Activated naive CD4-positive, alpha-beta T cell treated with anti-CD3 and anti-CD28 coated beads for 36 hours (primary cell): ENCODE measurements around the gene DMRT3. TPM values are rescaled to one million over a fixed set of nuclear protein-coding genes. Genes with fewer than 3 reads are reported as not detected.
A peak's percentile ranks its signal among the peaks of the same experiment; 100 is the strongest.

Source experiments
- CTCF ChIA-PET: fragments of 350-600 bp; sonication (Branson Sonifier 250); formaldehyde crosslinking; loops from one replicate; lab custom pipeline; 2021; ENCODE audit warnings: antibody characterized with exemption; lab: Charles Lee
- DNase-seq: peaks from one replicate; pipeline ENCODE4 v3.0.0-alpha.2; 2020
- H3K27ac Mint-ChIP-seq: one replicate; pipeline ENCODE4 v1.8.0; 2021; ENCODE audit warnings: mild to moderate bottlenecking, mixed read lengths
- H3K27me3 Mint-ChIP-seq: one replicate; pipeline ENCODE4 v1.8.0; 2021; ENCODE audit warnings: low read depth, mixed read lengths
- H3K36me3 Mint-ChIP-seq: one replicate; pipeline ENCODE4 v1.8.0; 2021; ENCODE audit warnings: low read depth, mixed read lengths
- H3K4me1 Mint-ChIP-seq: one replicate; pipeline ENCODE4 v1.8.0; 2021; ENCODE audit warnings: low read depth, mixed read lengths
- H3K4me3 Mint-ChIP-seq: one replicate; pipeline ENCODE4 v1.8.0; 2021; ENCODE audit warnings: mild to moderate bottlenecking, moderate library complexity, mixed read lengths
- H3K9me3 Mint-ChIP-seq: one replicate; pipeline ENCODE4 v1.8.0; 2021; ENCODE audit warnings: mixed read lengths
- intact Hi-C: fragments of 100-400 bp; cut with micrococcal nuclease; formaldehyde crosslinking; loops from one replicate; pipeline ENCODE4 v1.15.1; 2023
- total RNA-seq, 2 experiments: library from RNA; stranded (reverse); gene quantifications; one replicate each; pipeline ENCODE4 v1.2.3, GENCODE V29; 2021

The DMRT3 gene
- total RNA-seq = not detected

DNA sequence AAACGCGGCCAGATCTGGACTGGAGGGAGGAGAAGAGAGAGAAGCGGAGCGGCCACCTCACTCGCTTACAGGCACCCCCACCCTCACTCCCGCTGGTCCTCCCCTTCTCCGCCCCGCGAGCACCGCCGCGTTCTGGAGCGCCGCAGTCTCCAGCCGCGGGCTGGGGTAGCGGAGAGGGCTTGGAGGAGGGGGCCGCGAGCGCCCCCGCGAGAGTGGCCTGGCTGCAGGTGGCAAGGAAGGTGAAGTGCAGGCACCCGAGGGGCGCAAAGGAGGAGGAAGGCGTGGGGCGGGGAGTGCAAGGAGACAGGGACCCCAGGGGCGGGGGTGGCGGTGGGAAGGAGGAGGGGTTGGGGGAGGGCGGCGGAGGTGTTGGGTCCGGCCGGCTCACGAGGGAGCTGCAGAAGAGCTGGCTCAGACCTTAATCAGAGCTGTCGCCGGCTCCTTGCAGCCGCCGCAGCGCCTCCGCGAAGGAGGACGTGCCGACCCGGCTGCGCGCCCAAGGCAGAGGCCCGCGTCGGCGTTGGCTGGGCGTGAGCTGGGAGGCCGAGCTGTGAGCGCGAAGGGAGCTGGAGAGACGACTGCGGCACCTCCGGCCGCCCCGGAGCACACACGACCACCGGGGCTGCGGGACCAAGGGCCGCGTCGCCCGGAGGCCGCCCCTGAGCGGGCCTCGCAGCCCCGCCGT is at the start of gene DMRT3:
TSS of gene DMRT3 (plus strand) at position 398 of the 685 bp plus-strand sequence. CDS start 347 bp downstream, outside the sequence.
- intact Hi-C loops = no loop called here
- CTCF ChIA-PET = interaction anchor here (0.6 kb wide), 1 partner anchor 435 kb away, joined by 3 read pairs; no protein-coding TSS in a partner anchor
- peak within 1 kb of the TSS; percentile 23 for H3K4me3 Mint-ChIP-seq
- H3K9me3 Mint-ChIP-seq = no peaks in the 10 kb centered on the region
- H3K4me1 Mint-ChIP-seq = peaks cover 20% of the 10 kb centered on the region
- DNase-seq = no peak
- peaks cover 75% of the 10 kb centered on the region for H3K27me3 Mint-ChIP-seq
- no peaks in the 10 kb centered on the region for H3K36me3 Mint-ChIP-seq
- no peak within 1 kb of the TSS for H3K27ac Mint-ChIP-seq

DNA sequence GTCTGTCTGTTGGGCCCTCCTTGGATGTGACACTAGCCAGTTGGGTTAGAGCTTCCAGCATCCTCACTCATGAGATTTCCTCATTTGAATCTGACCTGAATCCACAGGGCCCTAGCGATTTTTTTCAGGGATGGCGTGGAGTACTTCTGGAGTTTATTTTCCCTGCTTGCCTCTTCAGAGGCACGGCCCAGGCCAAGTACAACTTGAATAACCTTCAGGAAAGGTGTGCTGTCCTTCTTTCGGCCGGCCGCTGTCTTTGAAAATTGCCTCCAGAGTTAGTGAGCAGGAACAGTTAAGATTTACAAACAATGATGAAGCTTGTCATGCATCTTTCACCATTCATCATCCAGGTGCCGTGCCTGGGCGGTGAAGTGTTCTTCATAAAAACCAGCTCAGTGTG is 49.5 kb upstream of the DMRT3 start:
- Mint-ChIP-seq H3K9me3 (no peaks in the 10 kb centered on the region), H3K4me1 (no peaks in the 10 kb centered on the region), H3K27me3 (peaks cover 7% of the 10 kb centered on the region), H3K27ac (no peak overlapping the region), H3K36me3 (no peaks in the 10 kb centered on the region), H3K4me3 (no peak overlapping the region)
- no peak for DNase-seq
- intact Hi-C loops = no loop called here
- CTCF ChIA-PET = interaction anchor here (0.7 to 2.0 kb wide), 9 partner anchors 13 to 138 kb away, joined by 3 to 7 read pairs (median 4); no protein-coding TSS in a partner anchor

DNA sequence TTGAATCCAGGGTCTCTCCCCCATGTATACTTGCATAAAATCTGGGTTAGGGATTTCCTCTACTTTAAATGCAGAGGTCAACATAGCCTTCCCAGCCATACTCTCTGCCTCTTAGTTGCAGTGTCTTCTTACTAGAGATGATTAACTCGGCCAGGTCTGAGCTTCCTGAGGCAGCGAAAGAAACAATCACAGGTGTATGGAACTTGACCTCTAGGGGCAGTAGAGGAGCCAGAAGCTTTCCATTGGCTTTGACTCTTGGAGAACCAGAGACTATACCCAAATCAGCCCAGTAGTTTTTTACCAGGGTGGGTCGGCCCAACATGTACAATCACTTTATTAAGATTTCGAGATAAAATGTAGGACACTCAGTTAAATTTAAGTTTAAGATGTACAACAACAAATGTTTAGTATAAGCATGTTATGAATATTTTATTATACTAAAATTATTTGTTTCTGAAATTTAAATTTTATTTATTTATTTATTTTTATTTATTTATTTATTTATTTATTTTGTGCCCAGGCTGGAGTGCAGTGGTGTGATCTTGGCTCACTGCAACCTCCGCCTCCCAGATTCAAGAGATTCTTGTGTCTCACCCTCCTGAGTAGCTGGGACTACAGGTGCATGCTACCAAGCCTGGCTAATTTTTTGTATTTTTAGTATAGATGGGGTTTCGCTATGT is 48.0 kb upstream of the DMRT3 start:
- H3K4me1 Mint-ChIP-seq = no peaks in the 10 kb centered on the region
- intact Hi-C loops = no loop called here
- no peak for DNase-seq
- H3K9me3 Mint-ChIP-seq = no peaks in the 10 kb centered on the region
- CTCF ChIA-PET = interaction anchor here (0.6 to 2.0 kb wide), 10 partner anchors 12 to 1365 kb away, joined by 3 to 7 read pairs (median 3); no protein-coding TSS in a partner anchor
- H3K27me3 Mint-ChIP-seq = peaks cover 7% of the 10 kb centered on the region
- H3K27ac Mint-ChIP-seq = no peak overlapping the region
- H3K4me3 Mint-ChIP-seq = no peak overlapping the region
- H3K36me3 Mint-ChIP-seq = no peaks in the 10 kb centered on the region

- Mint-ChIP-seq H3K27ac (no peak overlapping the region), H3K4me1 (no peaks in the 10 kb centered on the region), H3K4me3 (no peak overlapping the region), H3K9me3 (no peaks in the 10 kb centered on the region), H3K36me3 (no peaks in the 10 kb centered on the region), H3K27me3 (peaks cover 14% of the 10 kb centered on the region)
- CTCF ChIA-PET = interaction anchor here (0.6 to 1.3 kb wide), 3 partner anchors 24 to 74 kb away, joined by 3 read pairs; no protein-coding TSS in a partner anchor
- no peak for DNase-seq
- intact Hi-C loops = no loop called here
Measured at GRCh38 chr9:929719-930118, 46.7 kb upstream of the DMRT3 start.

- peaks cover 2% of the 10 kb centered on the region for H3K9me3 Mint-ChIP-seq
- DNase-seq = no peak
- CTCF ChIA-PET = interaction anchor here (1.3 to 1.4 kb wide), 2 partner anchors 40 to 67 kb away, joined by 3 read pairs; no protein-coding TSS in a partner anchor
- no peaks in the 10 kb centered on the region for H3K4me1 Mint-ChIP-seq
- H3K27ac Mint-ChIP-seq = no peak overlapping the region
- intact Hi-C loops = no loop called here
- no peak overlapping the region for H3K4me3 Mint-ChIP-seq
- H3K27me3 Mint-ChIP-seq = peaks cover 33% of the 10 kb centered on the region
- H3K36me3 Mint-ChIP-seq = no peaks in the 10 kb centered on the region
Measured at GRCh38 chr9:933356-933755, 43.1 kb upstream of the DMRT3 start.

- Mint-ChIP-seq H3K27me3 (peaks cover 41% of the 10 kb centered on the region), H3K4me1 (no peaks in the 10 kb centered on the region), H3K36me3 (no peaks in the 10 kb centered on the region), H3K27ac (no peak overlapping the region), H3K4me3 (no peak overlapping the region), H3K9me3 (peaks cover 8% of the 10 kb centered on the region)
- no peak for DNase-seq
- CTCF ChIA-PET = no interaction called here
- intact Hi-C loops = no loop called here
Measured at GRCh38 chr9:935348-935965, 41.0 kb upstream of the DMRT3 start.

DNA sequence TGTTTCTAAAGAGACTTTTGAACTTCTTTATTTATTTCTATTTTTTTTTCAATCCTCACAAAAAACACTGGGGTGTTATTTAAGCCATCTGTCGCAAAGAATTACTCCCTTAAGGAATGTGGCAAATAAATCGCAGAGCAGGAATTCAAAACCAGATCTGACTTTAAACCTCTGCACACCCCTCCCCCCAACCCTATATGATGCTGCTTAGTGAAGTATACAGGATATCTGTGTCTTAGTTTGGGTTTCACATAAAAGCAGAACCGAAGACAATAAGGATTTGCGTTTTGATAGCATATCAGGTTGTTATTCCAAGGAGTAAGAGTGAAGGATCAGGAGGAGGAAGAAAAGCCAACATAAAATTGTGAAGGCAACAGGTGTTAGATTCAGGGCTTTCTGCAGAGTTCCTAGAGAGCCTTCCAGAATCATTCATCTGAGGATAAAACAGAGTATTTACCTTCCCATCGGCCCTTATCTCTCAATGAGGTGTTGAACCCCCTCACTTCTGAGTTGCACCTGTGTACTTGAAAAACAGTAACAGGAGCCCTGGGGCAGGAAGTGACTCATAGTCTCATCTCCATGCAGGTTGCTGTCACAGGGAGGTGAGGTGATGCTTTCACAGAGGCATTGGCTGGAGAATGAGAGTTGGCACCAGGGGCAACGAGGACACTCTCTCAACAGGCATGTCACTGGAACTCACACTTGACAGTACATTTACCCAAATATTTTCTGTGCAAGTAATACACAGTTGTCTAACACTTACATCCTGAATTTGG is 33.5 kb upstream of the DMRT3 start:
- CTCF ChIA-PET = no interaction called here
- intact Hi-C loops = no loop called here
- H3K36me3 Mint-ChIP-seq = no peaks in the 10 kb centered on the region
- peaks cover 42% of the 10 kb centered on the region for H3K27me3 Mint-ChIP-seq
- H3K27ac Mint-ChIP-seq = no peak overlapping the region
- no peaks in the 10 kb centered on the region for H3K4me1 Mint-ChIP-seq
- DNase-seq = peak; percentile 6
- H3K4me3 Mint-ChIP-seq = no peak overlapping the region
- H3K9me3 Mint-ChIP-seq = peaks cover 5% of the 10 kb centered on the region

DNA sequence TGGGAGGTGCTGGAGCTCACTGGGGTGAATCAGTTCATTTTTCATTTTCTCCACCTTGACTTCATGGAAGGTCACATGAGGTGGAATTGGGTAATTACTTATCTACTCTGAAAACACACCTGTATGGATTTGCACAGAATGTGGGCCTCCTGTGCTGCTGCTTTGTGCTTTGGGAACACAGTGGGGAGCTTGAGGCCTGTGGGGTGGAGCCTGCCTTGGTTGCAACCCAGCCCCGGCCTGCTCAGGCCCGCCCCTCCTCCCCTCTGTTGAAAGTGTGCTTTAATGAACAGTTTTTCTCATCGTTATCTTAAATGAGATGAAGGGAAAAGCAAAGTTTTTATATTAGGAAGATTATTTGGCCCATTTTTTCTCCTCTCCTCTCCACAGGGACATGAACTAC is 28.5 kb upstream of the DMRT3 start:
- DNase-seq = no peak
- Mint-ChIP-seq H3K27ac (no peak overlapping the region), H3K4me3 (no peak overlapping the region), H3K36me3 (no peaks in the 10 kb centered on the region), H3K4me1 (no peaks in the 10 kb centered on the region), H3K9me3 (no peaks in the 10 kb centered on the region), H3K27me3 (peaks cover 46% of the 10 kb centered on the region)
- CTCF ChIA-PET = no interaction called here
- intact Hi-C loops = no loop called here

DNA sequence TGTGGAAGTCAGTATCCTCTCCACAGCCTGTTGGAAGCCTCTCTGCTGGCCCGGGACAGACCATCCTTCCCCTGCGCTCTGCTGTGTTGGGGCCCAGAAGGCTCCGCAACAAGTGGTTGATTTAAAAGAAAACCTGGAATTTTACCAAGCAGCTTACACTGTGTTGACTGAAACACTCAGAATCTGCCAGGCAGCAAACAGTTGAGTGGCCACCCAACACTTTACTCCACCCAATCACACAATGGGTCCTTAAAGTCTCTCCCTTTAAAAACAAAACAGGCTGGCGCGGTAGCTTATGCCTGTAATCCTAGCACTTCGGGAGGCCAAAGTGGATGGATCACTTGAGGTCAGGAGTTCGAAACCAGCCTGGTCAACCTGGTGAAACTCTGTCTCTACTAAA is 28.0 kb upstream of the DMRT3 start:
- Mint-ChIP-seq H3K4me1 (no peaks in the 10 kb centered on the region), H3K36me3 (no peaks in the 10 kb centered on the region), H3K4me3 (no peak overlapping the region), H3K27ac (no peak overlapping the region), H3K9me3 (no peaks in the 10 kb centered on the region), H3K27me3 (peaks cover 42% of the 10 kb centered on the region)
- DNase-seq = no peak
- CTCF ChIA-PET = interaction anchor here (0.7 to 1.0 kb wide), 2 partner anchors 14 to 61 kb away, joined by 3 read pairs; no protein-coding TSS in a partner anchor
- intact Hi-C loops = no loop called here

- intact Hi-C loops = no loop called here
- Mint-ChIP-seq H3K4me1 (no peaks in the 10 kb centered on the region), H3K4me3 (no peak overlapping the region), H3K27me3 (peaks cover 41% of the 10 kb centered on the region), H3K9me3 (no peaks in the 10 kb centered on the region), H3K27ac (no peak overlapping the region), H3K36me3 (no peaks in the 10 kb centered on the region)
- CTCF ChIA-PET = interaction anchor here (1.3 kb wide), 1 partner anchor 33 kb away, joined by 3 read pairs; no protein-coding TSS in a partner anchor
- DNase-seq = no peak
Measured at GRCh38 chr9:950139-950538, 26.3 kb upstream of the DMRT3 start.

DNA sequence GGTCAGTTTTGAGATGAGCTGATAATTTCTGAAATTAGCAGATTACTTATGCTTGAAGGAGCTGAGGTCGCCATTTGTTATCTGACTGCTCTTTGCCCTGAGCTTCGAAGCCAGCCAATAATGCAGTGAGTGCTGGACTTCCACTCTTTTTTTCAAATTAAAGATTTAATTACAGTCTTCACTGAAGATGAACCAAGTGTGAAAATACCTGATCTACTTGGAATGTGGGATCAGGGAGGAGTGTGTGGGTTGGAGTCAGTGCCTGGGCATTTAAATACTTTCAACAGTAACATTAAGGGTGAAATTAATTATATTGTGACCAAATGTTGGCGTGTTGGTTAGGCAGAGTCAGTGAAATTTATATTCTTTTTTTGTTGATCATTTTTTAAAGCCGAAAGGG is 23.9 kb upstream of the DMRT3 start:
- intact Hi-C loops = no loop called here
- no peaks in the 10 kb centered on the region for H3K9me3 Mint-ChIP-seq
- CTCF ChIA-PET = no interaction called here
- peaks cover 28% of the 10 kb centered on the region for H3K27me3 Mint-ChIP-seq
- no peak overlapping the region for H3K27ac Mint-ChIP-seq
- H3K4me3 Mint-ChIP-seq = no peak overlapping the region
- H3K4me1 Mint-ChIP-seq = no peaks in the 10 kb centered on the region
- H3K36me3 Mint-ChIP-seq = no peaks in the 10 kb centered on the region
- DNase-seq = no peak

DNA sequence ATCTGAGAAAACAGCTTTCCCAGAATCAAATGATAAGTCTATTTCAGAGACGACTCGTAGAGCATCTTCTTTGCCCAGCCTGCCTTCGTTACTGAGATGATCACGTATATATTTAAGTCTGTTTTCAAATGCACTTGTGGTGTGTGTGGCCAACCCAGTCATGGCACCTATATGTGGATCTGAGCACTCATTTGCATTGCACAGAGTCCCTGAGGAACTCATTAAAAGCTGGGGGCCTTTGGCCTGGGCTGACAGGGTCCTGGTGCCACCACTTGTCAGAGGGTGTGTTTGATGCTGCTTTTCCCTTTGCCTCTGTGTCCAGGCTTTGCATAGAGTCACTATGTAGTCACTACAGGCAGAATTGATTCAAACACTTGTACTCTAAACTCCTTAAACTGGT is 17.4 kb upstream of the DMRT3 start:
- H3K9me3 Mint-ChIP-seq = no peaks in the 10 kb centered on the region
- H3K27ac Mint-ChIP-seq = no peak overlapping the region
- H3K4me3 Mint-ChIP-seq = no peak overlapping the region
- H3K36me3 Mint-ChIP-seq = no peaks in the 10 kb centered on the region
- no peak for DNase-seq
- intact Hi-C loops = no loop called here
- peaks cover 33% of the 10 kb centered on the region for H3K27me3 Mint-ChIP-seq
- CTCF ChIA-PET = no interaction called here
- H3K4me1 Mint-ChIP-seq = no peaks in the 10 kb centered on the region
